Progenitor cell of endocrine pancreas (in vitro differentiated cells): ENCODE results near the gene CLCN4. TPM values are rescaled to one million over a fixed set of nuclear protein-coding genes. Genes with fewer than 3 reads are reported as not detected.

Source experiments
- DNase-seq: peaks from one replicate; pipeline ENCODE4 v3.0.0; 2021; ENCODE audit warnings: low spot score; ENCODE audit not compliant: unreplicated experiment
- H3K27ac Mint-ChIP-seq: 2 replicates; pipeline ENCODE4 v1.8.0; 2021; ENCODE audit warnings: mild to moderate bottlenecking, moderate library complexity, mixed read lengths
- H3K27me3 Mint-ChIP-seq: 2 replicates; pipeline ENCODE4 v1.8.0; 2021; ENCODE audit warnings: mixed read lengths
- H3K36me3 Mint-ChIP-seq: 2 replicates; pipeline ENCODE4 v1.8.0; 2022; ENCODE audit warnings: mixed read lengths; ENCODE audit not compliant: insufficient read depth
- H3K4me1 Mint-ChIP-seq: 2 replicates; pipeline ENCODE4 v1.8.0; 2021; ENCODE audit warnings: low read depth, mixed read lengths
- H3K4me3 Mint-ChIP-seq: 2 replicates; pipeline ENCODE4 v1.8.0; 2021; ENCODE audit warnings: low read depth, mild to moderate bottlenecking, moderate library complexity, mixed read lengths
- H3K9me3 Mint-ChIP-seq: 2 replicates; pipeline ENCODE4 v1.8.0; 2021; ENCODE audit warnings: low read depth, mixed read lengths
- CTCF ChIP-seq: fragments of 200-600 bp; sonication (generic); IDR thresholded peaks from one replicate; pipeline ENCODE4 v1.5.0; 2021; ENCODE audit warnings: antibody characterized with exemption, mild to moderate bottlenecking; ENCODE audit not compliant: unreplicated experiment
- total RNA-seq: library from RNA; stranded (reverse); gene quantifications from 2 replicates; pipeline ENCODE4 v1.2.1, GENCODE V29; 2021

CLCN4 gene
- total RNA-seq, 1 donor from 2014 or later = 15.2 TPM

DNA sequence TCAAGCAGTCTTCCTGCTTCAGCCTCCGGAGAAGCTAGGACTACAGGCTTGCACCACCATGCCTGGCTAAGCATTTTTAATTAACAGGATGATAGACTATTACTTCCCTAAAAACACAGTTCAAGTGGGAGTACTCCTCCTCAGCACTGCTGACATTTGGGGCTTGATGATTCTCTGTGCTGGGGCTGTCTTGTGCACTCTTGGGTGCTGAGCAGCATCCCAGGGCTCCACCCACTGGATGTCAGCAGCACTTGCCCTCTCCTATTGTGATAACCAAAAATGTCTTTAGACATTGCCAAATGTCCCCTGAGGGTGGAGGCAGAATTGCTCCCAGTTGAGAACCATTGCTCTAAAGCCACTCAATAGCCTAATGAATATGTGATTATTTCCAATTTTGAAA is 60.4 kb downstream of the CLCN4 start:
- Mint-ChIP-seq H3K4me3 (no peak overlapping the region), H3K4me1 (no peaks in the 10 kb centered on the region), H3K27ac (no peak overlapping the region), H3K9me3 (peaks cover 6% of the 10 kb centered on the region), H3K36me3 (peaks cover 7% of the 10 kb centered on the region), H3K27me3 (no peaks in the 10 kb centered on the region)
- DNase-seq = no peak
- no peak for TF ChIP-seq CTCF

GRCh38 chrX:10221651-10222050 is 64.9 kb downstream of the CLCN4 start:
- Mint-ChIP-seq H3K27me3 (no peaks in the 10 kb centered on the region), H3K9me3 (peaks cover 22% of the 10 kb centered on the region), H3K36me3 (peaks cover 14% of the 10 kb centered on the region), H3K4me1 (no peaks in the 10 kb centered on the region), H3K4me3 (no peak overlapping the region), H3K27ac (no peak overlapping the region)
- TF ChIP-seq CTCF = no peak
- no peak for DNase-seq

DNA sequence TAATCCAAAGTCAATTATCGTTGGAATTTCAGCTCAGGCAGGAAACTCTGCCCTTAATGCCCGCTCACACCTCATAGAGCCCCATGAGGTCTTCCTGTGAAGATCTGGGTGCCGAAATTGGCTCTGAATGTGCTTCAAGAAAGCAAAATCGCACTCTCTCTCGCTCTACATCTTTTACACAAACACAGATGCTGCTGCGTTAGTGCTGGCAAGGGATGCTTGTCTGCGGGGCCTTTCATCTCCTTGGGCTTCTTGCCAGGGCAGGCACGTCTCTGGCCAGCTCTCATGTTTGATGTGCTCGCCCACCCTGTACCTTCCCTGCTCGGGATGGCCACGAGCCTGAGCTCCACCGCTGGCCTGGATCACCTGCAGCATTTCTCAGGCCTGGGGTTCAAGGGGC is 66.5 kb downstream of the CLCN4 start:
- H3K27ac Mint-ChIP-seq = no peak overlapping the region

DNA sequence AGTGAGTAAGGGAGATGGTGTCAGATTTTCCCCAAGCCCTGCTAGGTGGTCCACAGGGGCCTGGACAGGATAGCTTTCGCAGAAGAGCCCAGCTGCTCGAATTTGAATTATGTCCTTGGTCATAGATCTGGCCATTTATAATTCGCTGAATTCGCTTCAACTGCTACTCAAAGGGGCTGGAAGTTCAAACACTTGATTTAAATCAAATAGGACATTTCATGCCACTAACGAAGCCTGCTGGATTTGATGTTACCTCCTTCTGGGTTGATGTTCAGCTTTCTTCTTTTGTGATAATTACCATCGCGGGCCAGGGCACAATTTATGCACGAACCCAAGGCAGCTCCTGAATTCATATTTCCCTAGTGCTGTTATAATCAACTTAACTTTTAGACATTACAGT is 67.0 kb downstream of the CLCN4 start:
- peaks cover 14% of the 10 kb centered on the region for H3K36me3 Mint-ChIP-seq
- no peak overlapping the region for H3K27ac Mint-ChIP-seq
- no peaks in the 10 kb centered on the region for H3K27me3 Mint-ChIP-seq
- H3K4me3 Mint-ChIP-seq = no peak overlapping the region
- DNase-seq = no peak
- peaks cover 21% of the 10 kb centered on the region for H3K9me3 Mint-ChIP-seq
- H3K4me1 Mint-ChIP-seq = no peaks in the 10 kb centered on the region
- no peak for TF ChIP-seq CTCF

More for the DNA sequence above, 66.5 kb downstream of the CLCN4 start:
- DNase-seq = no peak
- peaks cover 22% of the 10 kb centered on the region for H3K9me3 Mint-ChIP-seq
- no peak overlapping the region for H3K4me3 Mint-ChIP-seq
- H3K36me3 Mint-ChIP-seq = peaks cover 14% of the 10 kb centered on the region
- no peak for TF ChIP-seq CTCF
- no peaks in the 10 kb centered on the region for H3K4me1 Mint-ChIP-seq
- no peaks in the 10 kb centered on the region for H3K27me3 Mint-ChIP-seq

GRCh38 chrX:10230222-10230621 is 73.4 kb downstream of the CLCN4 start:
- Mint-ChIP-seq H3K9me3 (peaks cover 15% of the 10 kb centered on the region), H3K27me3 (no peaks in the 10 kb centered on the region), H3K4me3 (no peak overlapping the region), H3K4me1 (no peaks in the 10 kb centered on the region), H3K36me3 (peaks cover 7% of the 10 kb centered on the region), H3K27ac (no peak overlapping the region)
- DNase-seq = no peak
- no peak for TF ChIP-seq CTCF
